ENCODE data around the gene RPF1.
"Not testable (repeated sequence)": the region's sequence is repeated elsewhere in the genome, so short reads cannot be mapped to it uniquely, and the experiment has no call there.

Gene RPF1, protein sequence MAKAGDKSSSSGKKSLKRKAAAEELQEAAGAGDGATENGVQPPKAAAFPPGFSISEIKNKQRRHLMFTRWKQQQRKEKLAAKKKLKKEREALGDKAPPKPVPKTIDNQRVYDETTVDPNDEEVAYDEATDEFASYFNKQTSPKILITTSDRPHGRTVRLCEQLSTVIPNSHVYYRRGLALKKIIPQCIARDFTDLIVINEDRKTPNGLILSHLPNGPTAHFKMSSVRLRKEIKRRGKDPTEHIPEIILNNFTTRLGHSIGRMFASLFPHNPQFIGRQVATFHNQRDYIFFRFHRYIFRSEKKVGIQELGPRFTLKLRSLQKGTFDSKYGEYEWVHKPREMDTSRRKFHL

DNA sequence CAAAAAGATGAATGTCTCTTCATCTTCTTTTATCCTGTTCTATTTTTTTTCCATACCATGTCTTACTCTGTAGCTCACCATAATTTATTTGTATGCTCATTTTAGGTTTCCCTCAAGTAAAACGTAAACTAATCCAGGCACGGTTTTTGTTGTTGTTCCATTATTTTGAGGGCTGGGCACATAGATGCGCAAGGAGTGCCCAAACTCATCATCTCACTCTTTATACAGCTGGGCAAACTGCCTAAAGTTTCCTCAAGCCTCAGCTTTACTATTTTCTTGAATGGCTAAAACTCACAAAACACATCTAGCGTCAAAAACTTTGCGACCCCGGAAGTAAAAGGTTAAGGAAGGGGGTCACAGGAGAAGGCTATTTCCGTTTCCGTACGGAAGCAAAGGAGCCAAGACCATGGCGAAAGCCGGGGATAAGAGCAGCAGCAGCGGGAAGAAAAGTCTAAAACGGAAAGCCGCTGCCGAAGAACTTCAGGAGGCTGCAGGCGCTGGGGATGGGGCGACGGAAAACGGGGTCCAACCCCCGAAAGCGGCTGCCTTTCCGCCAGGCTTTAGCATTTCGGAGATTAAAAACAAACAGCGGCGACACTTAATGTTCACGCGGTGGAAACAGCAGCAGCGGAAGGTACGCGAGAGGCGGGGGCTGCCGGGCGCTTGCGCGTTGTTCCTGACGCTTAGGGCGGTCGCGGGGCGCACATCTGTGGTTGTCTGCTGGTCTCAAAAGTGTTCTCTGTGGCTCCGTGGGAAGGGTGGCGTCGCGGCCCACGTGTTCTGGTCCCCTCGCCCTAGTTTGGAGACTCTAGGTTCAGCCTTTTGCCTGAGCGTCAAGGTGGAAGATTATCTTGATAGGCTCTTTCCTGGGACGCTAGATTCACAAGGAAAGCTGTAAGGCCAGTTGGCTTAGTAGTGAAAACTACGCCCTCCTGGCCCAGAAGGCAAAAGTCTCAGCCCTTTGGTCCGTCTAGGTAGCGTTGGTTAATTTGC lies at the start of gene RPF1:
TSS of gene RPF1 (plus strand) at position 391 of the 993 bp plus-strand sequence. CDS start at position 407, 16 bp downstream.
- DNase-seq (ENCODE audit: low read depth in 2 of 2) = peak; percentile 59 to 68

DNA sequence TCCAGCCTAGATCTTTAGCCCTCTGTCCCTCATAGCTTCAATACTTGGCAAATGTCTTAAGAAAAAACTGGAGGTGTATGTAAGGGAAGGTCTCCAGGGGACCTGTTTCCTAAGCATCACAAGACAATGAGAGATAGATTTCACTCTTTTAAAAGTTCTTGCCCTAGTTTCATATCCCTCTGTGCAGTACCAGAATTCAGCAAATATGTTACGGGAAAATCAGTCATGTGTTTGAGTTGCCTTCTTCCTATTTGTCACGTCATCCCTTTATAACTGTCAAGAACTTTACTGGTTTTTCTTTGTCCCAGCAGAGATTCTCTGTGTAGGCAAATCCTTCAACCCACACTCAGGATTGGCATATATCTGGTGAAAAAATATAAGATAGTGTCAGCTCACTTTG lies 48.5 kb upstream of the RPF1 start:
- DNase-seq (ENCODE audit: low read depth in 2 of 2) = no peak

DNA sequence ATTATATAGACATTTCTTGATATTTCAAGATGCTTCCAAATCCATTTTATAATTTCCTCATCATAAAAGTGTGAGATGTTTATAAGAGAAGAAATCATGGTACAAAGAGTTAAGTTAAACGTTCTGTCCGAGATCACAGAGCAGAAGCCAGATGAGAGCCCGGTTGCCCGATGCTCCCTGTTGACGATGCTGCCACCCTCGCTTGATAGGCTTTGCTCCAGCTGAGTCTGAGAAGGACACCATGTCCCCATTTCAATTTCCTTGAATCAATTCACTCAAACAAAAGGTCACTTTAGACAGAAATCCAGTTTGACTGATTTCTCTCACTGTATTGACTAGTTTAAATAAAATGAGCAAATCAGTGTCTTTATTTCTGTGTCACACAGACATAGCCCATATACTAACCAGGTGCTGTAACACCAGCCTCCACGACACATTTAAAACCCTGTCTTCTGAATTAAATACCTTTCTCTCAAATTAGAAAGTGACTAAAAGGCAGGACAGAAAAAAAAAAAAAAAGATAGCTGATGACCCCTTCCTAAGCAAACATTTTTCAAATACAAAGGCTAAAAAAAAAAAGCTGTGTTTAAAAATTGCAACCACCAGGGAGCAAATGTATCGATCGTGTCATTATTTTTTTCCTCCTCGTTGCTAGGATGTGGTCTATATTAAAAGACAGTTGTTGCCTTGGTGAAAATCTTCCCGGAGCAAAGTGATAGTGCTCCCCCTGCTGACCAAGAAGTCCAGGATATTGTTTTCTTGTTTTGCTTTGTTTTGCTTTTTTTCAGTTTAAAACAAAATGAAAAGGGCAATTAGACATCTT lies 45.6 kb upstream of the RPF1 start:
- no peak for DNase-seq (ENCODE audit: low read depth in 2 of 2)

DNA sequence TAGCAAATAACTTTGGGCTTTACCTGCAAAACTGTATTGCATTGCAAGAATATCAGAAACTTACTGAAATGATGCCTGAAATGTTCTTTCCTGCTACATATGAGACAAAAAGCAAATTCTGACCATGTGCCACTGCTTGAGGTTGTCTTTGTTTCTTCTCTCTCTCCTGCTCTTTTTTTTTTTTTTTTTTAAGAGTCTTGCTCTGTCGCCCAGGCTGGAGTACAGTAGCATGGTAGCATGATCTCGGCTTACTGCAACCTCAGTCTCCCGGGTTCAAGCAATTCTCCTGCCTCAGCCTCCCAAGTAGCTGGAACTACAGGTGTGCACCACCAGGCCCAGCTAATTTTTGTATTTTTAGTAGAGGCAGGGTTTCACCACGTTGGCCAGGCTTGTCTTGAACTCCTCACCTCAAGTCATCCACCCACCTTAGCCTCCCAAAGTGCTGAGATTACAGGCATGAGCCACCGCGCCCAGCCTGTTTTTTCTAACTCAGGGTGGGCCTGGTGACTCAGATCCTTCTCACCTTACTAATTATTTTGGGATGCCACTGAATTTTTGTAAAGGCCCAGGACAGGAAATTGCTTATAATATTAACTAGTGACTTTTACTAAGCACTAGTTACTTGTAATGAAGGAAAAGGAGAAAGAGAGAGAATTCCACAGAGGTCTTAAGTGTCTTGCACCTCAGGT lies 44.8 kb upstream of the RPF1 start:
- no peak for DNase-seq (ENCODE audit: low read depth in 2 of 2)

DNA sequence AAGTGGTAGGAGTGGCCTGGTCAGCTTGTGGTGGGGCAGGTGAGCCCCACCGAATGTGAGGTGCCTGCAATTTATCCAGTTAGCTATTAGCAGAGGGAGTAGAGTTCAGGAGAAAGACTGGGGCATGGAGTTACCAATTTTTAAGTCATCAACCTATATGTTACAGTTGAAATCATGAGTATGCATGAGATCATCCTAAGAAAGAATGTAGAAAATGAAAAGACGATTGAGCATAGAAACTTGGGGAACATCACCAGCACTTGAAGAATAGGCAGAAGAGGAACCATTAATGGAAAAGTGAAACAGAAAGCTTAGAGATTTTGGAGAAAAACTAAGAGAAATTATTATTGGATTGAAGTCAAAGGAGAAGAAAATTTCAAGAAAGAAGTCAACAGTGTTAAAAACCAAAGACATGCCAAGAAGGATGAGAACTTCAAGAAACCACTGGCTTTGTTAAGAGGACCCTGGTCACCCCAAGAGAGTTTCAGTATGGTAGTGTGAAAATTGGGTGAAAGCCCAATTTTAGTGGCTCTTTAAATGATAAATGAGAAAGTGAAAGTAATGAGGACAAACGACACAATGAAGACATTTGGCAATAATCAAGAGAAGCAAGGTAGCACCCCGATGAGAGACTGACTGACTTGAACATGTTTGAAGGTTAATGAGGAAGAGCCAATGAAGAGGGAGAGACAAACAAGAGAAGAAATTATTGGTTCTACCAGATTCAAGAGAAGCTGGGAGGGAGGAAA lies 44.1 kb upstream of the RPF1 start:
- DNase-seq (ENCODE audit: low read depth in 2 of 2) = no peak

DNA sequence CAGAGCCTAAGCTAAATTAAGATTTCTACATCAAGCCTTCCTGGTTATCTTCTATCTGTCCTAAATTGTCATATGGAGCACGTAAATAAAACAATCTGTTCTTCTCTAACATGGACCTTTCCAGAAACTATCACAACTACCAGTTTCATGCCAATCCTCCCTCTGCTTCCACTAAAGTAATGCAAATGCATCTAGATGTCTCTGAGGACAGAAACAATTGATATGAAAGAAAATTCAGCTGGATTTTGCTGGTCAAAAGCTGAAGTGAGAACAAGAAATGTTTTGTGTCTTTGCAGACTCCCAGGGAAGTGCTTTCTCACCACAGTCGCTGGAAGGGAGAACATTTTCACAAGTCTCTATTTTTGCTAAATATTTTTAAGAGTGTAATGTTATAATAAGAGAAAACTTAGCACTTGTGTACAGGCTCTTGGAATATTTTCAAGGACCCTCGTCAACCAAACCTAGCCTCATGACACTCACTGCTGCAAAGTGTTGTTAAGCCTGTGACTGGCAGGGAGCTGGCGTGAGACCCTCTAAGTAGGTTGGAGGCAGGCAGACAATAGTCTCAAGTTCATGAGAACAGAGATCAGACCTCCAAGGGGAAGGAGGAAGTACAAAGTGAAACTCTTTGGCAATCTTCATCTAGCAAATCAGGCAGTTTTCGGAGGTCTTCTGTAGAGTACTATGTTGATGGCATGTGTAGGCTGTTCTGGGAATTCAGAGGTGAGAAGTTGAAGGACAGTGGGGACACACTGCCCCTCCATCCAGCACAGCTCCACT lies 42.0 kb upstream of the RPF1 start:
- DNase-seq (ENCODE audit: low read depth in 2 of 2) = no peak

DNA sequence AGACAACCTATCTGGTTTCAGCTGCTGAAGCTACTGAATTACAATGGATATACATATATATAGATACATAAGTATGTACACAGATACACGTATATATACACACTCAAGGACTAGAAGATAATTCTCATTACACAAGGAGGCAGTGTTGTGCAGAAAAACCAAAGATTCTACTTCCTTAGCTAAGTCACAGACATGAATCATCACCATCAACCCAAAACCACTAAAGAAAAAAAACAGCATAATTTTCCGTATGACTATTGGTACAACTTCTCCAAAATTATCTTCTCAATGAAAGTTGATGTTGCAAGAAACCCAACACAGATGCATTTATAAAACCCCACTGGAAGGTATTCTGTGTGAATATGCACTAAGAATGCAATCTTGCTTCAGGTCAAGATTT lies 36.8 kb upstream of the RPF1 start:
- DNase-seq (ENCODE audit: low read depth in 2 of 2) = no peak

DNA sequence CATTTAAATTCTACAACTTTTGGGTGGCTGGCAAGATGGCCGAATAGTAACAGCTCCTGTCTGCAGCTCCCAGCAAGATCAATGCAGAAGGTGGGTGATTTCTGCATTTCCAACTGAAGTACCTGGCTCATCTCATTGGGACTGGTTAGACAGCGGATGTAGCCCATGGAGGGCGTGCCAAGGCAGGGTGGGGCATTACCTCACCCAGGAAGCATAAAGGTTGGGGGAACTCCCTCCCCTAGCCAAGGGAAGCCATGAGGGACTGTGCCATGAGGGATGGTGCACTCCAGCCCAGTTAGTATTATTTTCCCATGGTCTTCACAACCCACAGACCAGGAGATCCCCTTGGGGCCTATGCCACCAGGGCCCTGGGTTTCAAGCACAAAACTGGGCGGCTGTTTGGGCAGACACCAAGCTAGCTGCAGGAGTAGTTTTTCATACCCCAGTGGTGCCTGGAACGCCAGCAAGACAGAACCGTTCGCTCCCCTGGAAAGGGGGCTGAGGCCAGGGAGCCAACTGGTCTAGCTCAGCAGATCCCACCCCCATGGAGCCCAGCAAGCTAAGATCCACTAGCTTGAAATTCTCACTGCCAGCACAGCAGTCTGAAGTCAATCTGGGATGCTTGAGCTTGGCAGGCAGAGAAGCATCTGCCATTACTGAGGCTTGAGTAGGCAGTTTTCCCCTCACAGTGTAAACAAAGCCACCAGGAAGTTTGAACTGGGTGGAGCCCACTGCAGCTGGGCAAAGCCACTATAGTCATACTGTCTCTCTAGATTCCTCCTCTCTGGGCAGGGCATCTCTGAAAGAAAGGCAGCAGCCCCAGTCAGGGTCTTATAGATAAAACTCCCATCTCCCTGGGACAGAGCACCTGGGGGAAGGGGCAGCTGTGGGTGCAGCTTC lies 36.1 kb upstream of the RPF1 start:
- DNase-seq (ENCODE audit: low read depth in 2 of 2) = not testable (repeated sequence)

DNA sequence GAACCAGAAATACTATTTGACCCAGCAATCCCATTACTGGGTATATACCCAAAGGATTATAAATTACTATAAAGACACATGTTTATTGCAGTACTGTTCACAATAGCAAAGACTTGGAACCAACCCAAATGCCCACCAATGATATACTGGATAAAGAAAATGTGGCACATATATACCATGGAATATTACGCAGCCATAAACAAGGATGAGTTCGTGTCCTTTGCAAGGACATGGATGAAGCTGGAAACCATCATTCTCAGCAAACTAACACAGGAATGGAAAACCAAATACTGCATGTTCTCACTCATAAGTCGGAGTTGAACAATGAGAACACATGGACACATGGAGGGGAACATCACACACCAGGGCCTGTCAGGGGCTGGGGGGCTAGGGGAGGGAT lies 30.4 kb upstream of the RPF1 start:
- not testable (repeated sequence) for DNase-seq (ENCODE audit: low read depth in 2 of 2)

DNA sequence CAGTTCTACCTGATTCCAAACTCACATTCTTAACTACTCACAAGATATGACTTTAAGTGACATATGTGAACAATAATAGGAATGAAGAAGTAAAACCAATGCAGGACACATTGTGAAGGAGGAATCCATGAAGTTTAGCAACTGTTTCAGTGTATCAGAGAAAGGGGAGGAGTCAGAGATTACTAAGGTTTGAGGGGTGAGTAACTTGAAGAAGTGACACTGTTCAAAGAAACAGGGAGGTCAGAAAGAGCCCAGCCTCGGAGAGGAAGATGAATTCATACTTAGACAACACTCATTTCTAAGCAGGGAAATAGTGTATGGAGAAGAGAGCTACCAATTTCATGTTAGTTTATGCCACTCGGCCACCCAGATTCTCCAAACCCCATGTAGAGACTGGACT lies 28.2 kb upstream of the RPF1 start:
- no peak for DNase-seq (ENCODE audit: low read depth in 2 of 2)

DNA sequence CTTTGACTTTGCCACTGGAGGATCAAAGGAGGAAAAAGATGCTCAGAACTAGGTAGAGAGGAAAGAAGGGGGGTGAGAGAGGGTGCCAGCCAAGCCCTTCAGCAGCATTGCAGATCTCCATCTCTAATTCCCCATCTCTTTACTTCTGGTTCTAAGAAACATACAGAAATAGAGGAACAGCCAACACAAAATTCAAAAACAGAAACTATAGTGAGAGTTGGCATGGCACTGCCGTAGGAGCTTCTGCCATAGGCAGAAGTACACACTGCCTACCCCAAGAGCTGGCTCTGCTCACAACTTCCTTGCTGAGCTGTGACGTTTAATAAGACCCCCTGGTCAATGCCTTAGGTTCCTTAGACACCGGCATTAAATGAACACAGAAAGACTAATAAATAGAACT lies 26.6 kb upstream of the RPF1 start:
- no peak for DNase-seq (ENCODE audit: low read depth in 2 of 2)

DNA sequence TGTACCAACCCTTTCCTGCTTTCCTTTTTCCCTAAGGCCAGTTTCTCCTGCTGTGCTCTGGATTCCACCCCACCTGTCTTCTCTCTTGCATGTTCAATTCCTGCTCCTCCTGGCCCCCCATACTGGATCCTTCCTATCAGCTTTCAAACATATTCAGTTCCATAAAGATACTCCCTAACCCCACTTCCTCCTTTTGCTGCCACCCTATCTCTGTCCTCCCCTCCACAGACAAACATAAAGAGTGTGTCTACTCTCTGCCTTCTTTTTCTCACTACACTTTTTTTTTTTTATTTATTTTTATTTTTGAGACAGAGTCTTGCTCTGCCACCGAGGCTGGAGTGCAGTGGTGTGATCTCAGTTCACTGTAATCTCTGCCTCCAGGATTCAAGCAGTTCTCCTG lies 16.9 kb upstream of the RPF1 start:
- DNase-seq (ENCODE audit: low read depth in 2 of 2) = no peak

DNA sequence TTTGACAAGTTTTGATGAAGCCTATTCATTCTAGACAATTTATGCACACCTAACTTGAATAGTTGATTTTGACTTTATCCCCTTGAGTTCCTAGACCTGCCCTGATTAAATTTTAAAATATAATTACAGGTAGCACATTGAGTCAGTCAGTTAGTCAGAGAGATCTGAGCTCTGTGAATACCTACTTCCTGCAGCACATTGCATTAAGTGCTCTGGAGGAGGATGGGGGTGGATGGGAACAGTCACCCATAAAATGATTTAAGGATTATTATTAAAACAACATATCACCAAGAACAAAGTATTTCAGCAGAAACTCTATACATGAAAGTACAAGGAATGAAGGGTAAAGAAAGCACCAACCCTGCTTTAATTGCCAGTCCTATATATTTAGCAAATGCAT lies 11.8 kb upstream of the RPF1 start:
- no peak for DNase-seq (ENCODE audit: low read depth in 2 of 2)

DNA sequence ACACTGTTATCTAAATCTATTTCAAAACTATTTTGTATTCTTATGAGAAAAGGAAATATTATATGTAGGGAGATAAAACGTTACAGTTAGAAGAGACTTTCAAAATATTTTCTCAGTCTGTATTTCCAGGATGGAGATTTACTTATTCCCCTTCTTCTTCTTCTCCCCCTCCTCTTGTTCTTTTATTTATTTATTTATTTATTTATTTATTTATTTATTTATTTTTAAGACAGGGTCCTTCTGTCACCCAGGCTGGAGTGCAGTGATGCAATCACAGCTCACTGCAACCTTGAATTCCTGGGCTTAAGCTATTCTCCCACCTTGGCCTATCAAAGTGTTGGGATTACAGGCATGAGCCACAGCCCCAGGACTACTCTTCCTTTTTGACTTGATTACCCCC lies 2.8 kb upstream of the RPF1 start:
- DNase-seq (ENCODE audit: low read depth in 2 of 2) = no peak

DNA sequence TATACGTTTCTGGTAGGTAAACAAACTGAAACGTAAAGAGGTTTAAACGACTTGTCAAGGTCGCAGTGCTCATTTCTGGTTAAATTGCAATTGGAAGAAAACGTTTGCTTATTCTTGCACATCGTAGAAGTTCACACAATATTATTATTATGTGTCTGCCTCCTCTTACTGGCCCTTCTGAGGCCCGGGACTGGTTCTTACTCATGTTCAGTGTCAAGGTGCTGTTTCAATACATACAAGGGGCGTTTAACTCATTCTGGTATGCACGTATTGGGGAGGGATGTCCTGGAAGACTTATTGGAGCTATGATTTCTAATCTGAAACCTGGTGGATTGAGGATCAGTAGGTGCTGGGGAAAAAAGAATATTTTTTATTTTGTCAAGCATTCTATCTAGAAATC lies 932 bp downstream of the RPF1 start:
- no peak for DNase-seq (ENCODE audit: low read depth in 2 of 2)

DNA sequence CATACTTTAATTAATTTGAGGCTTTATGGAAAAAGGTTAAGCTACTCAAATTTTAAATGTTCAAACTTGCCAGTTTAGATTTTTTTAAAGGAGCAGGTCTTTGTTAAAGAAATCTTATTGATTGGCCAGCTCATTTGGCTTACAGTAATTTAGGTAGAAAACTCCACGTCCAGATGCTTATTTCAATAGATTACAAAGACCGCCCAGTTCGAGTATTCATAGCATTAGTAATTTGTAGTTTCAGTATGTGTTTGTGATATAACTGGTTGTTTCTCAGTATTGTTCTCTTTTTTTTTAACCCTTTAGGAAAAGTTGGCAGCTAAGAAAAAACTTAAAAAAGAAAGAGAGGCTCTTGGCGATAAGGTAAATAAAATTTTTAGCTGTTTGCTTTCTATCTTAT lies 1.6 kb downstream of the RPF1 start:
- DNase-seq (ENCODE audit: low read depth in 2 of 2) = no peak

DNA sequence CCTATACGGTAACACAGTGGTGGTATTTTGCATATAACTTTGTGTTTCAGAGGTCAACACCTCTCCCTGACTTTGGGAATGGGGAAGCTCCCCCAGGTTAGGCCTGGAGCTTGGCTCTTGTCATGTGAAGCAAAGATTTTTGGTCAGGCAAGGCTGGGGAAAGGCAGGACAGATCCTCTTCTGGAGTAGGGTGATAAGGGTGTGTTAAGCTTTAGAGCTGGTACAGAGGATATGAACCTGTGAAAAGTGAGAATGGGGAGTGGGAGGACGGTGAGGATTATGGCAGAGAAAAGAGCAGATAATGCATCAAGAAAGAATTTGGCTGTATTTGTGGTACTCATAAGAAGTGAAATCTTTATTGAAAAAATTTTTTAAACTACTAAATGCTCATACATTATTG lies 2.3 kb downstream of the RPF1 start:
- DNase-seq (ENCODE audit: low read depth in 2 of 2) = no peak

DNA sequence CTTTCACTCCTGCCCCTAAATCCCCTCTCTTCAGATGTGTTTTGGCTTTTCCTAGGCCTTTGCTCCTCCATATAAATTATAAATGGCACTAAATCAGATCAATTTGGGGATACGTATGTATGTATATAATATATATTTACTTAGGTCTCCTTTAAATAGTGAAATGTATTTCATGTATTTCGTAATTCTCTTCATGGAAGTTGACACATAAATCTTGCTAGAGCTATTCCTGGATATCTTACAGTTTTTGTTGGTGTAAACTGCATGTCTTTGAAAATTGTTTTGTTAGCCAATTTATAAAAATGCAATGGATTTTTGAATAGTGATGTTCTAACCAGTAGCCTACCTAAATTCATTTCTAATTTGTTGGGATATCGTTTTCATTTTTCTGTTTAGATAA lies 9.0 kb downstream of the RPF1 start:
- no peak for DNase-seq (ENCODE audit: low read depth in 2 of 2)

DNA sequence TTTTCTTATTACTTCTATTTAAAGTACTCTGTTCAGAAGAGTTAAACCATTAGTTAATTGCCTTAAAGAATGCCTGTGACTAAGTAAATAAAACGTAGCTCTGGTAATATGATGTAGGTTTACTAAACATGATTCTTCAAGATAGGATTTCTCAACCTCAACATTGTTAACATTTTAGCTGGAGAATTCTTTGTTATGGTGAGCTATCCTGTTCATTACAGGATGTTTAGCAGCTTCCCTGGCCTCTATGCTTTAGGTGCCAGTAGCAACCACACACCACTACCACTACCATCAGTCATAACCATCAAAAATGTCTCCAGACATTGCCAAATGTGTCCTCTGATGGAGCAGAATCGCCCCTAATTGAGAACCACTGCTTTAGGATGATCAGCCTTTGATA lies 10.7 kb downstream of the RPF1 start:
- no peak for DNase-seq (ENCODE audit: low read depth in 2 of 2)
